ENCODE data around the gene FASLG. TPM values are rescaled to one million over a fixed set of nuclear protein-coding genes. Genes with fewer than 3 reads are reported as not detected.

The FASLG gene
- total RNA-seq, 1 experiment from 2014 or later: not detected

DNA sequence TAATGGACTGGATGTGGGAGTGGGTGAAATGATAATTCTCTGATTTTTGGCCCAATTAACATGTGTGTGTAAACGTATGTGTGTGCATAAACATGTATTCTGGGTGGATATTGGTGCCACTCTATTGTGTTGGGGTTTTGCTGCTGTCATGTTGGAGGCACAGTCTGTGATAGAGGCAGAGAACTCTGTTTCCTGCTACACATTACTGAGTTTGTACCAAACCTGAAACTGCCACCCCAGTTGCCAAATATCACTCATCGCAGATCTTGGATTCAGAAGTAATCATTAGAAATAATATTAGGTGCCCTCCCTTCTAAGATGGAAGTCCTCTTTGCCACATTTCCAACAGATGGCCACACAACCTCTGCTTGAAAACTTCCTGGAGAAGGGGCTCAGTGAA lies 13.8 kb downstream of the FASLG start:
- no peak for DNase-seq
- no peaks in the 10 kb centered on the region for H3K9me3 Mint-ChIP-seq (ENCODE audit: low read depth, unreplicated experiment)
- H3K27me3 Mint-ChIP-seq (ENCODE audit: unreplicated experiment): no peaks in the 10 kb centered on the region
- no peaks in the 10 kb centered on the region for H3K4me1 Mint-ChIP-seq (ENCODE audit: low read depth, unreplicated experiment)
- no peaks in the 10 kb centered on the region for H3K36me3 Mint-ChIP-seq (ENCODE audit: insufficient read depth, unreplicated experiment)
- CTCF ChIA-PET: interaction anchor here (1.6 kb wide), 1 partner anchor 10 kb away, joined by 4 read pairs; no protein-coding TSS in a partner anchor
- H3K27ac Mint-ChIP-seq (ENCODE audit: unreplicated experiment): no peak overlapping the region
- H3K4me3 Mint-ChIP-seq (ENCODE audit: low read depth, unreplicated experiment): no peak overlapping the region
- BruUV-seq (replicated peaks): no TSS peak
- intact Hi-C loops (cut with micrococcal nuclease; ENCODE audit: unreplicated experiment): no loop called here
- TF ChIP-seq, protein P1, sequence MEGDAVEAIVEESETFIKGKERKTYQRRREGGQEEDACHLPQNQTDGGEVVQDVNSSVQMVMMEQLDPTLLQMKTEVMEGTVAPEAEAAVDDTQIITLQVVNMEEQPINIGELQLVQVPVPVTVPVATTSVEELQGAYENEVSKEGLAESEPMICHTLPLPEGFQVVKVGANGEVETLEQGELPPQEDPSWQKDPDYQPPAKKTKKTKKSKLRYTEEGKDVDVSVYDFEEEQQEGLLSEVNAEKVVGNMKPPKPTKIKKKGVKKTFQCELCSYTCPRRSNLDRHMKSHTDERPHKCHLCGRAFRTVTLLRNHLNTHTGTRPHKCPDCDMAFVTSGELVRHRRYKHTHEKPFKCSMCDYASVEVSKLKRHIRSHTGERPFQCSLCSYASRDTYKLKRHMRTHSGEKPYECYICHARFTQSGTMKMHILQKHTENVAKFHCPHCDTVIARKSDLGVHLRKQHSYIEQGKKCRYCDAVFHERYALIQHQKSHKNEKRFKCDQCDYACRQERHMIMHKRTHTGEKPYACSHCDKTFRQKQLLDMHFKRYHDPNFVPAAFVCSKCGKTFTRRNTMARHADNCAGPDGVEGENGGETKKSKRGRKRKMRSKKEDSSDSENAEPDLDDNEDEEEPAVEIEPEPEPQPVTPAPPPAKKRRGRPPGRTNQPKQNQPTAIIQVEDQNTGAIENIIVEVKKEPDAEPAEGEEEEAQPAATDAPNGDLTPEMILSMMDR (IDR thresholded peaks at IDR 0.05; ENCODE audit: unreplicated experiment): no peak

DNA sequence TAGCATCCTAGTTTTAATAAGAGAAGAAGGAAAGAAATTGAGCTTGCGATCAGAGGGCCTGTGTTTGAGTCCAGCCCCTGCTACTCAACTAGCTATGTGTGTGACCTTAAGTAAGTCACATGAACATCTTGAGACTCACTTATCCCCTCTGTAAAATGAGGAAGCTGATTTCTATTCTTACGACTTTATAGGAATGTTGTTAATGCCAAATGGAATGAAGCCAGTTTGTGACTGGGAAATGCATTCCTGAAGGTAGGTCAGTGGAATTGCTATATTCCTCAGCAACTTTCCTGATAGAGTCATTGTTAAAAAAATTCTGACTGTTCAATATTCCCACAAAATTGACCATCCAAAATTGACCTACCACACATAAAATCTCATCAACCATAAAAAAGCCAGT lies 14.9 kb downstream of the FASLG start:
- no TSS peak for BruUV-seq (replicated peaks)
- H3K4me1 Mint-ChIP-seq (ENCODE audit: low read depth, unreplicated experiment): no peaks in the 10 kb centered on the region
- CTCF ChIA-PET: interaction anchor here (1.6 kb wide), 1 partner anchor 11 kb away, joined by 4 read pairs; no protein-coding TSS in a partner anchor
- TF ChIP-seq, protein P1 (IDR thresholded peaks at IDR 0.05; ENCODE audit: unreplicated experiment): no peak
- no peak overlapping the region for H3K27ac Mint-ChIP-seq (ENCODE audit: unreplicated experiment)
- DNase-seq: no peak
- H3K9me3 Mint-ChIP-seq (ENCODE audit: low read depth, unreplicated experiment): peaks cover 3% of the 10 kb centered on the region
- no peaks in the 10 kb centered on the region for H3K36me3 Mint-ChIP-seq (ENCODE audit: insufficient read depth, unreplicated experiment)
- H3K4me3 Mint-ChIP-seq (ENCODE audit: low read depth, unreplicated experiment): no peak overlapping the region
- no peaks in the 10 kb centered on the region for H3K27me3 Mint-ChIP-seq (ENCODE audit: unreplicated experiment)
- intact Hi-C loops (cut with micrococcal nuclease; ENCODE audit: unreplicated experiment): no loop called here

GRCh38 chr1:172674831-172675613 lies 16.1 kb downstream of the FASLG start:
- H3K27me3 Mint-ChIP-seq (ENCODE audit: unreplicated experiment): no peaks in the 10 kb centered on the region
- no TSS peak for BruUV-seq (replicated peaks)
- H3K36me3 Mint-ChIP-seq (ENCODE audit: insufficient read depth, unreplicated experiment): no peaks in the 10 kb centered on the region
- H3K4me3 Mint-ChIP-seq (ENCODE audit: low read depth, unreplicated experiment): no peak overlapping the region
- no peaks in the 10 kb centered on the region for H3K4me1 Mint-ChIP-seq (ENCODE audit: low read depth, unreplicated experiment)
- H3K9me3 Mint-ChIP-seq (ENCODE audit: low read depth, unreplicated experiment): peaks cover 8% of the 10 kb centered on the region
- TF ChIP-seq, protein P1 (IDR thresholded peaks at IDR 0.05; ENCODE audit: unreplicated experiment): no peak
- intact Hi-C loops (cut with micrococcal nuclease; ENCODE audit: unreplicated experiment): no loop called here
- CTCF ChIA-PET: interaction anchor here (0.6 kb wide), 1 partner anchor 220 kb away, joined by 6 read pairs; no protein-coding TSS in a partner anchor
- DNase-seq: no peak
- no peak overlapping the region for H3K27ac Mint-ChIP-seq (ENCODE audit: unreplicated experiment)

DNA sequence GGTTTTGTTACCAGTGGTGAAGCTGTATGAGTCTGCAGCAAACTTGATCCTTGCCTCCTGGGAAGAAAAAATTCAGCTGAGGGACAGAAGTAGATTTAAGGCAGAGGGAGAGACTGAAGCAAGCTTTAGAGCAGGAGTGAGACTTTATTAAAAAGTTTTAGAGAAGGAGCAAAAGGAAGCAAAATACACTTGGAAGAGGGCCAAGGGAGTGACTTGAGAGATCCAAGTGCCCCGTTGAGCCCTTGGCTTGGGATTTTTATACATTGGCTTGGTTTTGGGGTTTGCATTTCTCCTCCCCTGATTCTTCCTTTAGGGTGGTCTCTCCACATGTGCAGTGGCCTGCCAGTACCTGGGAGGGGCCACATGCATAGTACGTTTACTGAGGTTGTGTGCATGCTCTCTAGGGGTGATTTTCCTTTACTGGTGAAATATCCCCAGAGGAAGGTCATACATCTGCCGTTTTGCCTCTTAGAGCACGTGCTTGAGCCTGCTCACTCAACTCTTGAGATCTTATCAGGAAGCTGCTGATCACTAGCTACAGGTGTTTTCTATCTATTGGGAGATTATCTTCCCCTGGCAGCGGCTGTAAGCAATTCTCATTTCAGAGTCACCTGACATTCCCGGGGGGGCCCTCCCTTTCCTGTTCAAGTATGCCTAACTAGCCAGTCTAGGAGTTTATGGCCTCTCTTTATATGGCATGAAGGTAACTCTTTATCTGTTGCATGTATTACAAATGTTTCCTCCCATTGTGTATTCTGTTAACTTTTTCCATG lies 20.3 kb downstream of the FASLG start:
- CTCF ChIA-PET: interaction anchor here (0.7 kb wide), 1 partner anchor 419 kb away, joined by 5 read pairs; no protein-coding TSS in a partner anchor
- Mint-ChIP-seq H3K9me3 (ENCODE audit: low read depth, unreplicated experiment) (peaks cover 8% of the 10 kb centered on the region), H3K4me1 (ENCODE audit: low read depth, unreplicated experiment) (no peaks in the 10 kb centered on the region), H3K36me3 (ENCODE audit: insufficient read depth, unreplicated experiment) (no peaks in the 10 kb centered on the region), H3K27ac (ENCODE audit: unreplicated experiment) (no peak overlapping the region), H3K4me3 (ENCODE audit: low read depth, unreplicated experiment) (no peak overlapping the region), H3K27me3 (ENCODE audit: unreplicated experiment) (no peaks in the 10 kb centered on the region)
- intact Hi-C loops (cut with micrococcal nuclease; ENCODE audit: unreplicated experiment): no loop called here
- TF ChIP-seq, protein P1 (IDR thresholded peaks at IDR 0.05; ENCODE audit: unreplicated experiment): no peak
- no peak for DNase-seq
- no TSS peak for BruUV-seq (replicated peaks)

All from Calu3 (cell line).